Keratinocyte (primary cell): ENCODE results near the gene NFYC. TPM values are rescaled to one million over a fixed set of nuclear protein-coding genes. Genes with fewer than 3 reads are reported as not detected.

Source experiments
- DNase-seq: peaks from one replicate; pipeline ENCODE4 v3.0.0-alpha.2; 2011; ENCODE audit warnings: low read depth, missing footprints, low spot score
- FAIRE-seq: peaks from 2 replicates; lab custom pipeline; 2011; peaks lifted over from hg19 to GRCh38; lab: Jason Lieb, UNC
- H2AFZ ChIP-seq: 2 replicates; pipeline ENCODE4 v1.6.0; 2012; ENCODE audit warnings: low read length, control low read depth, inconsistent platforms; ENCODE audit not compliant: control insufficient read depth
- H3K27ac ChIP-seq: 2 replicates; pipeline ENCODE4 v1.5.1; 2011; ENCODE audit warnings: low read length; ENCODE audit not compliant: control insufficient read depth, insufficient read depth
- H3K27me3 ChIP-seq: 3 replicates; pipeline ENCODE4 v1.6.0; 2011; ENCODE audit warnings: low read length; ENCODE audit not compliant: control insufficient read depth, insufficient read depth; ENCODE audit errors: extremely low read depth
- H3K36me3 ChIP-seq, 2 experiments: 2 replicates in 1 of 2; 3 replicates in 1 of 2; pipeline ENCODE4 v1.5.1; 2011; ENCODE audit warnings: low read length in 2 of 2, mild to moderate bottlenecking in 1 of 2; ENCODE audit not compliant: control insufficient read depth in 2 of 2, insufficient read depth in 2 of 2; ENCODE audit errors: extremely low read depth in 1 of 2
- H3K4me1 ChIP-seq: 3 replicates; pipeline ENCODE4 v1.5.1; 2011; ENCODE audit warnings: low read length; ENCODE audit not compliant: control insufficient read depth, insufficient read depth; ENCODE audit errors: extremely low read depth
- H3K4me2 ChIP-seq: 3 replicates; pipeline ENCODE4 v1.6.0; 2011; ENCODE audit warnings: low read depth, low read length; ENCODE audit not compliant: control insufficient read depth, insufficient read depth; ENCODE audit errors: extremely low read depth
- H3K4me3 ChIP-seq, 3 experiments: fragments of 200-600 bp in 1 of 3; sonication (generic) in 1 of 3; 2 replicates in 2 of 3; 3 replicates in 1 of 3; pipeline ENCODE4 v1.5.1; 2011 to 2016; ENCODE audit warnings: low read length in 3 of 3, mild to moderate bottlenecking in 3 of 3, control low read depth in 2 of 3, inconsistent platforms in 1 of 3, low read depth in 1 of 3, mixed read lengths in 1 of 3, mixed run types in 1 of 3, moderate library complexity in 1 of 3; ENCODE audit not compliant: control insufficient read depth in 2 of 3, insufficient read depth in 2 of 3; ENCODE audit errors: extremely low read depth in 1 of 3
- H3K79me2 ChIP-seq: 2 replicates; pipeline ENCODE4 v1.6.0; 2012; ENCODE audit warnings: low read length; ENCODE audit not compliant: control insufficient read depth, insufficient read depth
- H3K9ac ChIP-seq: 3 replicates; pipeline ENCODE4 v1.6.0; 2011; ENCODE audit warnings: low read length; ENCODE audit not compliant: control insufficient read depth, insufficient read depth; ENCODE audit errors: extremely low read depth
- H3K9me1 ChIP-seq: 3 replicates; pipeline ENCODE4 v1.6.0; 2011; ENCODE audit warnings: low read length; ENCODE audit not compliant: control insufficient read depth, insufficient read depth; ENCODE audit errors: extremely low read depth
- H3K9me3 ChIP-seq: 2 replicates; pipeline ENCODE4 v1.5.1; 2012; ENCODE audit warnings: low read depth, low read length; ENCODE audit not compliant: control insufficient read depth
- H4K20me1 ChIP-seq: 3 replicates; pipeline ENCODE4 v1.6.0; 2011; ENCODE audit warnings: low read length; ENCODE audit not compliant: control insufficient read depth, insufficient read depth; ENCODE audit errors: extremely low read depth
- EZH2 ChIP-seq: IDR thresholded peaks from one replicate; pipeline ENCODE4 v1.6.1; 2012; ENCODE audit warnings: inconsistent platforms, mild to moderate bottlenecking, low read length, moderate library complexity
- dilution Hi-C: fragments of 300-500 bp; cut with MboI; formaldehyde crosslinking; loops from one replicate; pipeline ENCODE4 v1.7.0; 2020; ENCODE audit warnings: low sequenced_read_pairs; ENCODE audit not compliant: extremely low pct_ligation_motif_present
- polyA plus RNA-seq, 5 experiments: library from polyadenylated mRNA; depleted of rRNA in 3 of 5; stranded (reverse) in 3 of 5; stranded (forward) in 1 of 5; unstranded in 1 of 5; fragments of >200 nt; gene quantifications; 1 replicate in 1 of 5; 2 replicates in 3 of 5; 3 replicates in 1 of 5; pipeline versions ENCODE4 v1.2.1 to v1.2.3, GENCODE V29; 2011 to 2012; ENCODE audit warnings: missing spikeins in 2 of 5, low read depth in 1 of 5, low replicate concordance in 1 of 5
- TF ChIP-seq, protein P1 (sequence below), 3 experiments: IDR thresholded peaks in 1 of 3; conservative IDR thresholded peaks in 1 of 3; optimal IDR thresholded peaks in 1 of 3; 2 replicates in 2 of 3; 3 replicates in 1 of 3; pipeline versions ENCODE3 to v1.5.1; 2011; ENCODE audit warnings: low read length in 3 of 3, mild to moderate bottlenecking in 3 of 3, moderate library complexity in 2 of 3, control low read depth in 1 of 3, inconsistent platforms in 1 of 3; ENCODE audit not compliant: insufficient read depth in 2 of 3; ENCODE audit errors: extremely low read depth in 1 of 3

NFYC gene
- polyA plus RNA-seq, 1 donor (not counting 4 experiments of a cell fraction or from before 2014, with no cell fraction given), result 32.4 TPM

DNA sequence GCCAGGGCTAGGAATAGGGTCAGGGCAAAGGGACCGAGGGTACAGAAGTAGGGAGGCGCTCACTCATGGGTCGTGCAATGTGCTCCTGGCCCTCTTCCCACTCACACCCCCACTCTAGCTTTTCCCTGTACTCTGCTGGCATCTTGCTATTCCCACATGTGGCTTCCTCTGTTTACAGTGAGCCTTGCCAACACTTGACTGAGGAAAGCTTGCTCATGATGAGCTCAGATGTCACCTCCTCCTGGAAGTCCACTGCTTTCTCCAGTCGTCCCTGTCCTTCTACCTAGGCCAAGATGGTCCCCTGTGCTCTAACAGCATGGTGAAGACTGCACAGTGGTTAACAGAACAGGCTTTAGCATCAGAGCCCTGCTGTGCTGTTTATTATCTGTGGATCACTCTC, 18.1 kb upstream of the NFYC start:
- Histone ChIP-seq H2AFZ (no peak overlapping the region), H3K4me1 (peaks cover 2% of the 10 kb centered on the region), H3K9me1 (no peaks in the 10 kb centered on the region), H4K20me1 (no peaks in the 10 kb centered on the region), H3K27ac (no peak overlapping the region), H3K36me3 (no peaks in the 10 kb centered on the region), H3K79me2 (no peaks in the 10 kb centered on the region), H3K4me2 (no peak overlapping the region), H3K9me3 (no peaks in the 10 kb centered on the region), H3K27me3 (peaks cover 6% of the 10 kb centered on the region), H3K4me3 (no peak overlapping the region), H3K9ac (no peak overlapping the region)
- TF ChIP-seq EZH2, result no peak
- TF ChIP-seq, protein P1, sequence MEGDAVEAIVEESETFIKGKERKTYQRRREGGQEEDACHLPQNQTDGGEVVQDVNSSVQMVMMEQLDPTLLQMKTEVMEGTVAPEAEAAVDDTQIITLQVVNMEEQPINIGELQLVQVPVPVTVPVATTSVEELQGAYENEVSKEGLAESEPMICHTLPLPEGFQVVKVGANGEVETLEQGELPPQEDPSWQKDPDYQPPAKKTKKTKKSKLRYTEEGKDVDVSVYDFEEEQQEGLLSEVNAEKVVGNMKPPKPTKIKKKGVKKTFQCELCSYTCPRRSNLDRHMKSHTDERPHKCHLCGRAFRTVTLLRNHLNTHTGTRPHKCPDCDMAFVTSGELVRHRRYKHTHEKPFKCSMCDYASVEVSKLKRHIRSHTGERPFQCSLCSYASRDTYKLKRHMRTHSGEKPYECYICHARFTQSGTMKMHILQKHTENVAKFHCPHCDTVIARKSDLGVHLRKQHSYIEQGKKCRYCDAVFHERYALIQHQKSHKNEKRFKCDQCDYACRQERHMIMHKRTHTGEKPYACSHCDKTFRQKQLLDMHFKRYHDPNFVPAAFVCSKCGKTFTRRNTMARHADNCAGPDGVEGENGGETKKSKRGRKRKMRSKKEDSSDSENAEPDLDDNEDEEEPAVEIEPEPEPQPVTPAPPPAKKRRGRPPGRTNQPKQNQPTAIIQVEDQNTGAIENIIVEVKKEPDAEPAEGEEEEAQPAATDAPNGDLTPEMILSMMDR (optimal IDR thresholded peaks at IDR 0.05 in 1 of 3, IDR thresholded peaks at IDR 0.05 in 1 of 3, conservative IDR thresholded peaks at IDR 0.05 in 1 of 3; ENCODE audit: extremely low read depth in 1 of 3, insufficient read depth in 2 of 3, low read length in 3 of 3), result no peak
- FAIRE-seq, result no peak
- dilution Hi-C loops, result loop anchor here (5.0 kb wide), 1 partner anchor 86 kb away; no protein-coding TSS in a partner anchor
- no peak for DNase-seq

GRCh38 chr1:40676501-40676900, 15.0 kb upstream of the NFYC start:
- no peaks in the 10 kb centered on the region for H3K79me2 ChIP-seq
- no peak overlapping the region for H2AFZ ChIP-seq
- no peaks in the 10 kb centered on the region for H3K27me3 ChIP-seq
- no peaks in the 10 kb centered on the region for H3K9me3 ChIP-seq
- TF ChIP-seq, protein P1 (optimal IDR thresholded peaks at IDR 0.05 in 1 of 3, IDR thresholded peaks at IDR 0.05 in 1 of 3, conservative IDR thresholded peaks at IDR 0.05 in 1 of 3; ENCODE audit: extremely low read depth in 1 of 3, insufficient read depth in 2 of 3, low read length in 3 of 3), result no peak
- TF ChIP-seq EZH2, result no peak
- H3K9ac ChIP-seq, result no peak overlapping the region
- no peak overlapping the region for H3K4me3 ChIP-seq
- no peaks in the 10 kb centered on the region for H4K20me1 ChIP-seq
- no peaks in the 10 kb centered on the region for H3K36me3 ChIP-seq
- peaks cover 2% of the 10 kb centered on the region for H3K4me1 ChIP-seq
- dilution Hi-C loops, result no loop called here
- no peak overlapping the region for H3K27ac ChIP-seq
- H3K4me2 ChIP-seq, result no peak overlapping the region
- DNase-seq (no peak), FAIRE-seq (peak; percentile 23)
- H3K9me1 ChIP-seq, result no peaks in the 10 kb centered on the region
